H1 (cell line): Measurements from ENCODE around the gene DPP10. TPM values are rescaled to one million over a fixed set of nuclear protein-coding genes. Genes with fewer than 3 reads are reported as not detected.

Experiments
- RBBP5 ChIP-seq: IDR thresholded peaks from 2 replicates; pipeline ENCODE4 v1.7.1; 2012; ENCODE audit warnings: low read depth, mild to moderate bottlenecking, inconsistent platforms, low read length, moderate library complexity, borderline replicate concordance
- SAP30 ChIP-seq: fragments of 300-600 bp; sonication (generic); IDR thresholded peaks from 2 replicates; pipeline ENCODE4 v1.7.1; 2012; ENCODE audit warnings: low read length, moderate library complexity, mild to moderate bottlenecking, inconsistent platforms; ENCODE audit not compliant: insufficient read depth, insufficient replicate concordance
- SRF ChIP-seq: IDR thresholded peaks from 2 replicates; pipeline ENCODE4 v1.6.1; 2011; ENCODE audit warnings: mild to moderate bottlenecking, low read depth, low read length, moderate library complexity
- polyA plus RNA-seq, 7 experiments: library from polyadenylated mRNA; depleted of rRNA in 3 of 7; stranded (reverse) in 5 of 7; unstranded in 2 of 7; fragments of >200 nt in 5 of 7; fragments of 200-250 nt in 2 of 7; gene quantifications; 1 replicate in 5 of 7; 2 replicates in 1 of 7; 4 replicates in 1 of 7; pipeline versions ENCODE4 v1.2.1 to v1.2.3, GENCODE V29; 2011 to 2013; ENCODE audit warnings: missing spikeins in 2 of 7, mixed read lengths in 2 of 7
- total RNA-seq: library from RNA; stranded (reverse); fragmentation: NEBNext Ultra II Directional; extraction: Animal tissue kit (Norgen Biotek cat#: 25700); gene quantifications from 2 replicates; pipeline ENCODE4 v1.2.1, GENCODE V29; 2021

The DPP10 gene
- total and polyA plus RNA-seq, 2 of the 8 experiments (the other 6 are each of a cell fraction or from before 2014, with no cell fraction given): 3.3 to 7.2 TPM

- TF ChIP-seq SRF (no peak), SAP30 (no peak), RBBP5 (no peak)
- TF ChIP-seq, all 59 proteins: peak for 2
These were observed 719.5 kb downstream of the DPP10 start (continued) for GRCh38 chr2:115161771-115162493.
